Dendritic cell treated with granulocyte-macrophage colony-stimulating factor and Interleukin-4, amounts not matched to agents 40 ng/mL and 50 ng/mL, for 4 days (primary cell): ENCODE data around the gene DGCR6L.
"Not testable (repeated sequence)": the region's sequence is repeated elsewhere in the genome, so short reads cannot be mapped to it uniquely, and the experiment has no call there.

Experiments used
- H3K27ac Mint-ChIP-seq: one replicate; pipeline ENCODE4 v1.8.0; 2022; ENCODE audit warnings: mild to moderate bottlenecking, mixed read lengths
- H3K27me3 Mint-ChIP-seq: one replicate; pipeline ENCODE4 v1.8.0; 2022; ENCODE audit warnings: mild to moderate bottlenecking, mixed read lengths
- H3K36me3 Mint-ChIP-seq: one replicate; pipeline ENCODE4 v1.8.0; 2022; ENCODE audit warnings: low read depth, mixed read lengths
- H3K4me1 Mint-ChIP-seq: one replicate; pipeline ENCODE4 v1.8.0; 2022; ENCODE audit warnings: low read depth, mixed read lengths
- H3K4me3 Mint-ChIP-seq: one replicate; pipeline ENCODE4 v1.8.0; 2022; ENCODE audit warnings: mild to moderate bottlenecking, moderate library complexity, mixed read lengths
- H3K9me3 Mint-ChIP-seq: one replicate; pipeline ENCODE4 v1.8.0; 2022; ENCODE audit warnings: mixed read lengths
- intact Hi-C: fragments of 100-400 bp; cut with micrococcal nuclease; formaldehyde crosslinking; loops from one replicate; pipeline ENCODE4 v1.15.0; 2022

DGCR6L gene

DNA sequence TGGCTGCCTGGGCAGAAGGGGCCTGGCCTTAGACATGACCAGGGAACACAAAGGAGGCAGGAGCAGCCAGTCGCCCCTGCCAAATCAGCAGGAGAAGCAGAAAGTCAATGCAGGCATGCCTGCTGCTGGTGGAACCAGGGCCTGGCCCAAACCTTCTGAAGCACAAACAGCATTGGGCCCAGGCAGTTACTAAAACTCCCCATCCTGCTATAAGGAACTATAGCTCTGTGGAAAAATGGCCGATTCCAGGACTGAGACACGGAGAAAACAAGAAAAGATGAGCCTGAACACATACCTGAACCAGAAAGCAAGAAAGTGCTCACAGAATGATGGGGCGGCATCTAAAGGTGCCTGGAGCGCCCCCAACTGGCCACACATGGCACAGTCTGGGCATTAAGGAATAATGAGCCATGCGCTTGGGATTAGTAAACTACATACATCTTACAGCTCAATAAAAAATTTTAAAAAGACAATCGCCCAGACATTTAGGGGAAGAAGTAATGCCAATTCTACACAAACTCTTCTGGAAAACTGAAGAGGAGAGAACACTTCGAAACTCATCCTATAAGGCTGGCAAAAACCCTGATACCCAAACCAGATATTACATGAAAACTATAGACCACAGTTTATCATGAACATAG, 2.3 kb downstream of the DGCR6L start:
- H3K9me3 Mint-ChIP-seq, H3K27me3 Mint-ChIP-seq, H3K27ac Mint-ChIP-seq, intact Hi-C loops, H3K4me3 Mint-ChIP-seq: not testable (repeated sequence)
- peaks cover 44% of the 10 kb centered on the region for H3K4me1 Mint-ChIP-seq
- H3K36me3 Mint-ChIP-seq, result peaks cover 51% of the 10 kb centered on the region

DNA sequence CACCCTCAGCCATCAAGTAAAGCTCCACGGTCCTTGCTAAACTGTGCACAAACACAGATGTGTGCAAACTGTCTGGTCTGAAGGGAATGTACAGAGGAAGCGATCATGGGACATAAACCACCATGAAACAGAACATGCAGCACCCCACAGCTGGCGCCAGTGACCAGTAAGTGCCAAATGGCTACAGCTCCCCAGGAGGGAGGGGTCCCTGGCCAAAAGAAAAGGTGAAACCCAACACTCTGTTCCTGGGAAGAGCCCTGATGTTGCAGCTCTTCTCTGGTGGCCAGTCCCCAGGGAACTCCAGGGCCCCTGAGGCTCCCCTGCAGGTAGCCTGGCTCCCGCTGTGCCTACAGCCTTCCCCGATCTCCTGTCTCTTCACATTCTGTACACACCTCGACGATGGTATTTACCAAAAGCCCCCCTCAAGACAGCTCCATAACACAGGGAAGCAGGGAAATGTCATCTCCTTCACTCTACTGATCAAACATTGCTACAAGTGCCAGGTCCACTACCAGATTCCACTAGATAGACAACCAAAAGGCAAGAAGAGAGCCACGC, 2.9 kb downstream of the DGCR6L start:
- H3K27me3 Mint-ChIP-seq, result no peaks in the 10 kb centered on the region
- H3K4me3 Mint-ChIP-seq, result no peak overlapping the region
- peaks cover 54% of the 10 kb centered on the region for H3K36me3 Mint-ChIP-seq
- no peaks in the 10 kb centered on the region for H3K9me3 Mint-ChIP-seq
- intact Hi-C loops, result no loop called here
- no peak overlapping the region for H3K27ac Mint-ChIP-seq
- H3K4me1 Mint-ChIP-seq, result peaks cover 41% of the 10 kb centered on the region

DNA sequence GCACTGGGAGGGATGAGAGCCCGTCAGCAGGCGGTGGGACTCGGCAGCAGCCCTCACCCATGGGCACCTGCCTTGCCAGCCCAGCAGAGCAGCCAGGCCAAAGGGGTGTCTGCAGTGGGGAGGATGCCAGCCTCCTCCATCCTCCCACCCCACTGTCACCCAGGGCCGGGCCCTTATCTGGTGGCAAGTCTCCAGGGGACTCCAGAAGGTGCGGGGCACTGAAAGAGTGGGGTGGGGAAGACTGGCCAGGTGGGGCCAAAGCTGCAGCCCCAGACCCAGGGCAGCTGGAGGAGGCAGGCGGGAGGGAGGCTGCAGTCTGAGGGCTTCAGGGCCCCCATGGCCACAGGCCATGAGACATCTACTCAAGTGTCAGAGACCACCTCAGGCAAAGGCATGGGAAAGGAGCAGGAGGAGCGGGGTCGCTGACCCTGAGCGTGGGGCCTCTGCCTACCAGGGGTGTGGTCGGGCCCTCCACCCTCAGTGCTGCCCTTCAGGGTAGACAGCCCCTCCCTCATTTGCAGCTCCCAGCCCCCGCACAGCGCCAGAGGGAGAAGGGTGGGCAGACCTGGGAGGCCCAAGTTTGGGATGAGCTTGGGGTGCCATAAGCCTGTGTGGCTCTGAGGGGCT, 3.5 kb downstream of the DGCR6L start:
- no peak overlapping the region for H3K27ac Mint-ChIP-seq
- no peaks in the 10 kb centered on the region for H3K27me3 Mint-ChIP-seq
- H3K4me1 Mint-ChIP-seq, result peaks cover 37% of the 10 kb centered on the region
- no peaks in the 10 kb centered on the region for H3K9me3 Mint-ChIP-seq
- no peak overlapping the region for H3K4me3 Mint-ChIP-seq
- H3K36me3 Mint-ChIP-seq, result peaks cover 60% of the 10 kb centered on the region
- intact Hi-C loops, result no loop called here

DNA sequence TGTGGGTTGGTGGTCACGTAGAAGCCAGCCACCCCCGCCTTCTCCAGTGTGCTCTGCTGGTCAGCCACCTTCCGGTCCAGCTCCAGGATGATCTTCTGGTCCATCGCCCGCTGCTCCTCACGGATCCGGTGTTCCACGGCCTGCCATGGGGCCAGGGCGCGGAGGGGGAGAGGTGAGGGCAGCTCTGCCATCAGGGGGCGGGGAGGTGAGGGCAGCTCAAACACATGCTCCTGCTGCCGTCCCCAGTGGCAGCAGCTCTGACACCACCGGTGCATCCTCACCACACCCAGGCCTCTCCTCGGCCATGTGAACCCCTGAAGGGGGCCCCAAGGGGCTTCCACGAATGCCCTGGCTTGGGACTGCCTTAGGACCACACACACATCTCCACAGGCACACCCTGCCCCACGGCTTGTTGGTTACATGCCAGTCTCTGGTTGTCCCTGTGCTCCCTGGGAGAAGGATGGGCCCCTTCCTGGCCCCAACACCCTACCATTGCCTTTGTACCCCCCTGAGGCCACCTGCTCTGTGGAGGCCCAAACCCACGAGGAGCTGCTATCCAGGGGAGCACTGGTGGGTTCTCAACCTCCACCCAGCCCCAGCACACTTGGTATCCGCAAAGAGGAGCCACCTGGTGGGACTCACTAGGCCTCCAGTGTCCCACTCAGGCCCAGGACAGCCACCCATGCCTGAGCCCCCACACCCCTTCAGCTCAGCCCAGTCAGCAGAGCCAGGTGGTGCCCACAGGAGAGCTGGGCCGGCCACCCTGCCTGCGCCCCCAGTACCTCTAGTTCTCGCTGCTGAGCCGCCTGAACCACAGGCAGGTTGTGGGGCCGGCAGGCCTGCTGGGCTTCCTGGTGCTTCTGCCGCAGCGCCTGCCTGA, 4.3 kb downstream of the DGCR6L start:
- H3K36me3 Mint-ChIP-seq, result peaks cover 58% of the 10 kb centered on the region
- no peak overlapping the region for H3K4me3 Mint-ChIP-seq
- intact Hi-C loops, result no loop called here
- H3K4me1 Mint-ChIP-seq, result peaks cover 30% of the 10 kb centered on the region
- no peaks in the 10 kb centered on the region for H3K27me3 Mint-ChIP-seq
- no peaks in the 10 kb centered on the region for H3K9me3 Mint-ChIP-seq
- H3K27ac Mint-ChIP-seq, result no peak overlapping the region

DNA sequence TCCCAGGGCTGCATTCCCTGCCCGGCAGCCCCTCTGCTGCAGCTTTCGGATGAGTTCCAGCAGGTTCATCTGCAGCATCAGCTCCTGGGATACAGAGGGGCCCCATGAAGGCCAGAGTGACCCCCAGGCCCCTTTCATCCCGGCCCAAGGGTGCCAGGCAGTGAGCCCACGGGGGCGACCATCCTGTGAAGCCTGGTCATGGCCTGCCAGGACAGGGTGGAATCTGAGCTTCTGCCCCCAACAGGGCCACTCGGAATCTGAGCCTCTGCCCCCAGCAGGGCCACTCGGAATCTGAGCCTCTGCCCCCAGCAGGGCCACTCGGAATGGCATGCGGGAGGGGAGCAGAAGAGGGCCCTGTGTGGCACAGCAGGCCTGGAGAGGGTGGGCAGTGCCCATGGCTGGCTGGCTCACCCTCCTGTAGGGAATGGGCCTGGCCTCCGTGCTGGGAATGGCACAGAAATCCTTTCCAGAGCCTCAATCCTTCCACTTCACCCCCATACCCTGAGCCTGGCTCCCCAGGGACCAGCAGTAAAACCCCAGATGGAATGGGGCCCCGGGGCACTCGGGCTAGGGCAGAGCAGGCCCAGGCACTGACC, 5.0 kb downstream of the DGCR6L start:
- H3K36me3 Mint-ChIP-seq, result peaks cover 51% of the 10 kb centered on the region
- H3K4me3 Mint-ChIP-seq, H3K9me3 Mint-ChIP-seq, H3K27me3 Mint-ChIP-seq, H3K27ac Mint-ChIP-seq, intact Hi-C loops: not testable (repeated sequence)
- H3K4me1 Mint-ChIP-seq, result peaks cover 26% of the 10 kb centered on the region

DNA sequence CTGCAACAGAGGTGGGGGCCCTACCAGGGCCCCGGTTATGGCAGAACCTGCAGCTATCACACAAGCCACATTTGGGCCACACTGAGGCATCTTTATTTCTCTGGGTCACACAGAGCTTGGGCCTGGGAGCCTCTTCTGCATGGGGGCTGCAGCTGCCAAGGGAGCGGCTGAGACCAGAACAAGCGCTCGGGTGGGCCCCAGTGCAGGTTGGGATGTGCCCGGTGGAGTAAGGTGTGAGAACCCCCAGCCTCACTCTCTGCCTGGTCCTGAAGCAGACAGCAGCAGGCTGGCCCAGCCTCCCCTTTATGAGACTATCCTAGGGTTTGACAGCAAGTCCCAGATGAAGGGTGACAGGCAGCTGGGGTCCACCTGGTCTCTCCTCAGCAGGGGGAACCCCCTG, 5.7 kb downstream of the DGCR6L start:
- H3K4me3 Mint-ChIP-seq, H3K27me3 Mint-ChIP-seq, intact Hi-C loops, H3K27ac Mint-ChIP-seq, H3K9me3 Mint-ChIP-seq: not testable (repeated sequence)
- Mint-ChIP-seq H3K4me1 (peaks cover 23% of the 10 kb centered on the region), H3K36me3 (peaks cover 46% of the 10 kb centered on the region)

DNA sequence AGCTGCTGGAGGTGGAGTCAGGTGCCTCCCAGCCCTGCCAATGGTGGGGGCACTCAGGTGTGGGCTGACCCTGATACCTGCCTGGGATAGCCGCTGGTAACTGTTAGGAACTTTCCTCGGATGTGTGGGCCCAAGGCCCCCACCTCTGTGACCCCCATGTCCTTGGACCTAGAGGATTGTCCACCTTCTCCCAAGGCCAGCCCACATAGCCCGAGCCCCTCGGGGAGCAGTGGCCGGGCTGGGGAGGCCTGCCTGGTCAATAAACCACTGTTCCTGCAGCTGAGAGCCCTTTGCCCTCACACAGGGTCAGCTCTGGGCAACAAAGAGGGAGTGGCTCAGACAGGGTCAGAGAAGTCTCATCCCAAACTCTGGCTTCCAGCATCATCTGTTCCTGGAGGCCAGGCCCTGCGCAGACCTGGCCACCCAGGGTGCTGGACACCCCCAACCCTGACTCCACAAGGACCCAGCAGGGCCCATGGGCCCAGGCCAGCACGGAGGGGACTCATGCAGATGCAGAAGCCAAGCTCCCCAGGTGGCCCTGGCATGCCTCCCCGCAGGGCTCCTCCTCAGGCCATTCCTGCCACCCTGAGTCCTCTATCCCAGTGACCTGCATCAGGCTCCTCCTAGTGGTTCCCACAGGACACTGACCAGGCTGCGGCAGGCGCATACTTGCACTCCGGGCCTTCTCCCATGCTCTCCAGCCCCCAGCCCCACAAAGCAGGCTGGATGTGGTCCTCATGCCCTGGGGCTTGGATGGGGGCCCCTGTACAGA, 6.4 kb downstream of the DGCR6L start:
- H3K27me3 Mint-ChIP-seq, H3K9me3 Mint-ChIP-seq, intact Hi-C loops, H3K4me3 Mint-ChIP-seq, H3K27ac Mint-ChIP-seq: not testable (repeated sequence)
- H3K4me1 Mint-ChIP-seq, result peaks cover 16% of the 10 kb centered on the region
- H3K36me3 Mint-ChIP-seq, result peaks cover 45% of the 10 kb centered on the region

DNA sequence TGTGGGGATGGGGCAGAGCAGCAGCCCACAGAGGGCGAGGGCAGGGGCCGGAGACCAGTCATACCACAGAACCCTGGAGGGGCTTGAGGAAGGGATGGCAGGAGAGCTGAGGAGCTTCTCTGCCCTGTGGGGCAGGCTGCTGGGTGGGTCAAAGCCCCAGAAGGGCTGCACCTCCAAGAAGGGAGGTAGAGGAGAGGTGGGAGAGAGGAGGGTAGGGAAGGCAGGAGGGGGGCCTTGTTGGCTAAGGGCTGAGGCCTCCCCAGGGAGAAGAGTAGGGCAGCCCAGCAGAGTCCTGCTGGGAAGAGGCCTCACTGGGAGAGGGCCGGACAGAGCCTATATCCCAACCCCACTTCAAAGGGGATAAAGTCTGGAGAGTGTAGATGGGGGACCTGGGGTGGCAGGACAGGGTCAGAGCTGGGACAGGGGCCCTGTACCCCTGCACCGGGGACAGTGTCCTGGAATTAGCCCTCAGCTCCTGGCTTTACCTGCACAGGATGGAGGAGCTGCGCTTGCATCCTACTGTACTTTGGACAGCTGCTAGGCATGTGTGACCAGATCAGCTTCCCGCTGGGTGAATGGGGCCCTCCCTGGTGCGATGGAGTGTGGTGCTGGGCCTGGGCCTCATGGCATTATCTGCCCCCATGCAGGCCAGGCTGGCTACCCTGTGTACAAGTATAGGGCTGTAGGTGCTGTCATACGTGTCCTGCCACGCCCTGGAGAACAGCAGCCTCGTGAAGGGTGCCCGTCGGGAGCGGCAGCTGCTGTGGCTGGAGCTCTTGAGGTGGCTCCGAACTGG, 7.3 kb downstream of the DGCR6L start:
- Mint-ChIP-seq H3K27me3 (no peaks in the 10 kb centered on the region), H3K9me3 (no peaks in the 10 kb centered on the region), H3K36me3 (peaks cover 45% of the 10 kb centered on the region), H3K4me3 (no peak overlapping the region), H3K4me1 (peaks cover 8% of the 10 kb centered on the region), H3K27ac (no peak overlapping the region)
- intact Hi-C loops, result no loop called here

DNA sequence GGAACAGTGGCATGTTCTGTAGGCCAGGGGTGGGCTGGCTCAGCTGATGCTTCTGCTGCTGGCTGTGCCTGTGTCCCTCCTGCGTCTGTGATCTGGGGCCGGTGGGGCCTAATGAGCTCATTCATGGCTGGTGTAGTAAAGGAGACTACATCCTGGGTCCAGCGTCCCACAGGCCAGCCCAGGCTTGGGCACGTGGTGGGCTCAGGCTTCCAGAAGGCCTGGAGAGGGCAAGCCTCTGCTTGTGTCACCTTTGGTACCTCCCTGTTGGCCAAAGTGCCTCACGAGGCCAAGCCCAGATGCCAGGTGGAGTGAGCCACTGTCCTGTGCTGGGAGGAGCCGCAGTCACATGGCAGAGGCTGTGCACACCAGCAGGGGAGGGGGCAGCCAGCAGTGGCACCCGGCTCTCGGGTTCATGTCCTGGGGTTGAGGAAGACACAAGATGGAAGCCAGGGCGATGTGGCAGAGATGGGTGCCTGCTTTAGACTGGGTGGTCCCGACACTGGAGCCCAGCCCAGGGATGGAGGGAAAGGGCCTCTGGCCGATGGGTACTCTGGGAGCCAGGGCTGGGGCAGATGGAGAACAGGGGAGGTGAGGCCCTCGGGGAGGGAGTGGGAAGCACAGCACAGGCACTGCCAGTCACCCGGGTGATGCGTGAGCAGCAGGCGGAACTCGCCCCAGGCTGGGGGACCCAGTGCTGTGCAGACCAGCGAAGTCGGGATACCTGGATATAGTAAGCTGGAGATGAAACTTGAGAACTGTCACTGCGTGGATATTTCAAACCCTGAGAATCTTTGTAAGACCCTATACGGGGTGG, 8.4 kb downstream of the DGCR6L start:
- H3K9me3 Mint-ChIP-seq, H3K27ac Mint-ChIP-seq, H3K4me3 Mint-ChIP-seq, intact Hi-C loops, H3K27me3 Mint-ChIP-seq, H3K4me1 Mint-ChIP-seq: not testable (repeated sequence)
- H3K36me3 Mint-ChIP-seq, result peaks cover 44% of the 10 kb centered on the region

DNA sequence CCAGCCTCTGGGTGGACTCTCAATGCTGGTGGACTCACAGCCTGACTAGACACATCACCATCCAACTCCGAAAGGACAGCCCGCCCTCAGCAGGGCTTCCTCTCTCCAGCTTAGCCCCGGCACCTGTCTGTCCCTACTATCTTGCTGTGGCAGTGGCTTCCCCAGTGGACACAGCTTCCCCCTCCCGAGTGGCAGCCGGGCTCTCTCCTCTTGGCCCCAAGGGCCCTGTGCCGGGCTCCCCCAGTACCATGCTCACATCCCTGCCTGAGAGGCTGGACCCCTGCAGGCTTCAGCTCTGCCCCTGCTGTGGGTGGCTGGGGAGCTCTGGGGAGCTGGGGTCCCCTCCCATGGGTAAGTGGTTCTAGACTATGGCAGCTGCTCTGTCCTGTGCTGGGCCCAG, 9.1 kb downstream of the DGCR6L start:
- H3K27ac Mint-ChIP-seq, intact Hi-C loops, H3K4me1 Mint-ChIP-seq, H3K27me3 Mint-ChIP-seq, H3K4me3 Mint-ChIP-seq, H3K9me3 Mint-ChIP-seq: not testable (repeated sequence)
- H3K36me3 Mint-ChIP-seq, result peaks cover 37% of the 10 kb centered on the region

DNA sequence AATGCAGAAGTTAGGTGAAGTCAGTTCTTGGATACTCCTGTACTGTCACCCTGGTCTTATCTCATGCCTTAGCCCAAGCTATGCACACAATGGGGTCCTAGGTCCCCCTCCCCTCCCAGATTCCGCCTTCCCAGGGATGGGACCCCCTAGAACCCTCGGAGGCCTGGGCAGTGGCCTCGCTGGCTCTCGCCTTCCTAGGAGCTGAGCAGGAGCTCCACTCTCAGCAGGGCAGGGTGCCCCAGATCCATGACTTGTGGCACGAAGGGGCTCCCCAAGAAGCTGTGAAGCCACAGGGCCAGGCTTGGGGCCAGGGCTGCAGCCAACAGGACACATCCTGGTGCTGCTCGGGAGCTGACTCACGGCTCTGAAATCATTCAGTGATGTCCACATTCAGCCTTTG, 9.7 kb downstream of the DGCR6L start:
- H3K4me1 Mint-ChIP-seq, H3K9me3 Mint-ChIP-seq, H3K27me3 Mint-ChIP-seq, intact Hi-C loops, H3K4me3 Mint-ChIP-seq, H3K27ac Mint-ChIP-seq: not testable (repeated sequence)
- peaks cover 31% of the 10 kb centered on the region for H3K36me3 Mint-ChIP-seq
